MCF 10A (cell line): ENCODE results near the gene LINS1. TPM values are rescaled to one million over a fixed set of nuclear protein-coding genes. Genes with fewer than 3 reads are reported as not detected.

Source experiments
- BruUV-seq: library from RNA; stranded (reverse); fragments of 400-500 nt; replicated peaks from 2 replicates; lab custom pipeline; 2021; lab: Mats Ljungman, UMichigan
- CTCF ChIA-PET: fragments of 300-600 bp; sonication (Branson Sonifier 250); formaldehyde crosslinking; extraction: SDS; loops from one replicate; lab custom pipeline; 2021; ENCODE audit warnings: antibody characterized with exemption, inconsistent platforms; lab: Yijun Ruan, JAX
- POLR2A ChIA-PET: fragments of 300-600, 350-650 bp; sonication (Branson Sonifier 250); formaldehyde crosslinking; extraction: SDS; loops from one replicate; lab custom pipeline; 2020; ENCODE audit warnings: antibody characterized with exemption, inconsistent platforms; lab: Yijun Ruan, JAX
- DNase-seq: peaks from one replicate; pipeline ENCODE4 v3.0.0-alpha.2; 2018; ENCODE audit not compliant: unreplicated experiment
- H3K27ac Mint-ChIP-seq: one replicate; pipeline ENCODE4 v1.8.0; 2022; ENCODE audit warnings: mild to moderate bottlenecking, low read depth, mixed read lengths; ENCODE audit not compliant: unreplicated experiment
- H3K27me3 Mint-ChIP-seq: one replicate; pipeline ENCODE4 v1.8.0; 2022; ENCODE audit warnings: mixed read lengths; ENCODE audit not compliant: insufficient read depth, unreplicated experiment
- H3K36me3 Mint-ChIP-seq: one replicate; pipeline ENCODE4 v1.8.0; 2022; ENCODE audit warnings: mild to moderate bottlenecking, moderate library complexity, mixed read lengths; ENCODE audit not compliant: insufficient read depth, unreplicated experiment
- H3K4me1 Mint-ChIP-seq: one replicate; pipeline ENCODE4 v1.8.0; 2022; ENCODE audit warnings: mixed read lengths; ENCODE audit not compliant: insufficient read depth, unreplicated experiment
- H3K4me3 Mint-ChIP-seq: one replicate; pipeline ENCODE4 v1.8.0; 2022; ENCODE audit warnings: mild to moderate bottlenecking, moderate library complexity, mixed read lengths; ENCODE audit not compliant: unreplicated experiment
- H3K9me3 Mint-ChIP-seq: one replicate; pipeline ENCODE4 v1.8.0; 2022; ENCODE audit warnings: mixed read lengths; ENCODE audit not compliant: unreplicated experiment
- intact Hi-C: fragments of 100-400 bp; cut with micrococcal nuclease; formaldehyde crosslinking; loops from 2 replicates; pipeline ENCODE4 v1.14.1; 2022
- total RNA-seq: library from RNA; stranded (reverse); gene quantifications from 2 replicates; pipeline ENCODE4 v1.2.3, GENCODE V29; 2022
- TF ChIP-seq, protein P1 (sequence below): fragments of 200-600 bp; IDR thresholded peaks from one replicate; pipeline ENCODE4 v1.8.0; 2022; ENCODE audit warnings: antibody characterized with exemption, mild to moderate bottlenecking; ENCODE audit not compliant: unreplicated experiment

The LINS1 gene
- total RNA-seq, 1 experiment from 2014 or later: 15.1 TPM

DNA sequence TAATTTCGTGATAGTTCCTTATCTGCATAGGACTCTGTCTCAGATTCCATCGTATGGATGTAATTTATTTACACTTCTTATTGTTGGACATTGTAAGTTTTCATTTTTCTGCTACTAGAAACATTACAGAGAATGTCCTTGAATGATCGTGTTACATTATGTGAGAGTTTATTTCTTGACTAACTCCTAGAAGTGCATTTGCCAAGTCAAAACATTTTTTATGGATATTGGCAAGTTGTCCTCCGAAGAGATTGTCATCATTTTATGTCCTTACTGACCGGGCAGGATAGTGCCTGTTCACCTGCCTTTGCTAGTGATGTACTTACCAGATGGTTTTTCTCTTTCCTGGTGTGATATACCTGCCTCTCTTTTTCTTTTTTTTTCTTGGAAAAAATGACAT, 13.8 kb upstream of the LINS1 start:
- no peak overlapping the region for H3K4me3 Mint-ChIP-seq
- H3K27ac Mint-ChIP-seq: peak overlapping the region; percentile 63
- no TSS peak for BruUV-seq
- TF ChIP-seq, protein P1, sequence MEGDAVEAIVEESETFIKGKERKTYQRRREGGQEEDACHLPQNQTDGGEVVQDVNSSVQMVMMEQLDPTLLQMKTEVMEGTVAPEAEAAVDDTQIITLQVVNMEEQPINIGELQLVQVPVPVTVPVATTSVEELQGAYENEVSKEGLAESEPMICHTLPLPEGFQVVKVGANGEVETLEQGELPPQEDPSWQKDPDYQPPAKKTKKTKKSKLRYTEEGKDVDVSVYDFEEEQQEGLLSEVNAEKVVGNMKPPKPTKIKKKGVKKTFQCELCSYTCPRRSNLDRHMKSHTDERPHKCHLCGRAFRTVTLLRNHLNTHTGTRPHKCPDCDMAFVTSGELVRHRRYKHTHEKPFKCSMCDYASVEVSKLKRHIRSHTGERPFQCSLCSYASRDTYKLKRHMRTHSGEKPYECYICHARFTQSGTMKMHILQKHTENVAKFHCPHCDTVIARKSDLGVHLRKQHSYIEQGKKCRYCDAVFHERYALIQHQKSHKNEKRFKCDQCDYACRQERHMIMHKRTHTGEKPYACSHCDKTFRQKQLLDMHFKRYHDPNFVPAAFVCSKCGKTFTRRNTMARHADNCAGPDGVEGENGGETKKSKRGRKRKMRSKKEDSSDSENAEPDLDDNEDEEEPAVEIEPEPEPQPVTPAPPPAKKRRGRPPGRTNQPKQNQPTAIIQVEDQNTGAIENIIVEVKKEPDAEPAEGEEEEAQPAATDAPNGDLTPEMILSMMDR: no peak
- intact Hi-C loops: no loop called here
- H3K4me1 Mint-ChIP-seq: no peaks in the 10 kb centered on the region
- DNase-seq: no peak
- CTCF ChIA-PET: interaction anchor here (0.6 to 1.7 kb wide), 5 partner anchors 9 to 421 kb away, joined by 3 to 10 read pairs (median 5); no protein-coding TSS in a partner anchor
- H3K36me3 Mint-ChIP-seq: peaks cover 68% of the 10 kb centered on the region
- no peaks in the 10 kb centered on the region for H3K9me3 Mint-ChIP-seq
- H3K27me3 Mint-ChIP-seq: no peaks in the 10 kb centered on the region
- POLR2A ChIA-PET: interaction anchor here (0.5 kb wide), 1 partner anchor 1137 kb away, joined by 3 read pairs; no protein-coding TSS in a partner anchor

DNA sequence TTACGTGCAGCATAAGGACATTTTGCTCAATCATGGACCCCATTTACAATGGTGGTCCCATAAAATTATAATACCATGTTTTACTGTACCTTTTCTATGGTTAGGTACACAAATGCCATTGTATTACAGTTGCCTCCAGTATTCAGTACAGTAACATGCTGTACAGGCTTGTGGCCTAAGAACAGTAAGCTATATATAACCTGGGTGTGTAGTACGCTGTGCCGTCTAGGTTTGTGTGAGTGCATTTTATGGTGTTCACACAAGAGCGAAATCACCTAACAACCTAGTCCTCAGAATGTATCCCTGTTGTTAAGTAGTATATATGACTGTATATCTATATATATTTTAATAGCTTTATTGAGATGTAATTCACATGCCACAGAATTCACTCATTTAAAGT, 12.9 kb upstream of the LINS1 start:
- ChIA-PET CTCF (interaction anchor here (0.6 to 1.7 kb wide), 5 partner anchors 10 to 420 kb away, joined by 3 to 10 read pairs (median 5); no protein-coding TSS in a partner anchor), POLR2A (no interaction called here)
- intact Hi-C loops: no loop called here
- BruUV-seq: no TSS peak
- Mint-ChIP-seq H3K4me1 (no peaks in the 10 kb centered on the region), H3K27me3 (no peaks in the 10 kb centered on the region), H3K9me3 (no peaks in the 10 kb centered on the region), H3K4me3 (no peak overlapping the region), H3K36me3 (peaks cover 72% of the 10 kb centered on the region), H3K27ac (no peak overlapping the region)
- no peak for DNase-seq
- TF ChIP-seq, protein P1: no peak

DNA sequence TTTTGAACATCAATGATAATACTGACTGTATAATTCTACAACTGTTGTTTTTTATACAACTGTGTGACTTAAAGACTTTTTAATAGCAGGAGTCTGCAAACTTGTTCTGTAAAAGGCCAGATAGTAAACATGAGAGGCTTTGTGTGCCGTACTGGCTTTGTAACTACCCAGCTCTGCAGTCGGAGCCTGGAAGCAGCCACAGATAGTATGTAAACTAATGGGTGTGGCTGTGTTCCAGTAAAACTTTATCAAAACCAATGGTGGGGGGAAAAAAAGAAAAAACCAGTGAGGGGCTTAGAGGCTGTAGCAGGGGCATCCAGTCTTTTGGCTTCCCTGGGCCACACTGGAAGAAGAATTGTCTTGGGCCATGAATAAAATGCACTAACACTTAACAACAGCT, 12.4 kb upstream of the LINS1 start:
- no peak overlapping the region for H3K27ac Mint-ChIP-seq
- ChIA-PET CTCF (interaction anchor here (0.6 to 1.7 kb wide), 5 partner anchors 11 to 583 kb away, joined by 3 to 10 read pairs (median 5); no protein-coding TSS in a partner anchor), POLR2A (no interaction called here)
- no TSS peak for BruUV-seq
- peaks cover 74% of the 10 kb centered on the region for H3K36me3 Mint-ChIP-seq
- DNase-seq: no peak
- no peaks in the 10 kb centered on the region for H3K9me3 Mint-ChIP-seq
- intact Hi-C loops: no loop called here
- TF ChIP-seq, protein P1: no peak
- H3K4me1 Mint-ChIP-seq: no peaks in the 10 kb centered on the region
- no peaks in the 10 kb centered on the region for H3K27me3 Mint-ChIP-seq
- H3K4me3 Mint-ChIP-seq: no peak overlapping the region

DNA sequence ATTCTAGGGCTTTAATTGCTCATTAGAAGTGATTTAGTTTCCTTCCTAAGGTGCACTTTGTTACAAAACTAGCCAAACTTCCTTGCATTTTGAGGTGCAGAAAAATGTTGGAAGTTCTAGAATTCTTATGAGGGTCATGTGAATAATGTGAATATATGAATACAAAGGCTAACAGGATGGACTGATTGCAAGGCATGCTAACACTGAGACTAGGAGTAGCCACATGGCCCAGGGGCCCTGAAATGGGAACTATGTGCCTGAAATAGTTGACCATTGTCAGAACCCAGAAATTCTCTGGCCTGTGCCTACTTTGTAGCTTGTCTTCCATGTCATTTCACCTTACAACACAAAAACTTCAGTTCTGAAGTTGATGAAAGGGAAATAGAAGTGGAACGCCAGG, 11.2 kb upstream of the LINS1 start:
- H3K4me3 Mint-ChIP-seq: no peak overlapping the region
- BruUV-seq: no TSS peak
- no peak for DNase-seq
- ChIA-PET POLR2A (no interaction called here), CTCF (no interaction called here)
- H3K27me3 Mint-ChIP-seq: no peaks in the 10 kb centered on the region
- TF ChIP-seq, protein P1: no peak
- no peaks in the 10 kb centered on the region for H3K9me3 Mint-ChIP-seq
- no peaks in the 10 kb centered on the region for H3K4me1 Mint-ChIP-seq
- peaks cover 71% of the 10 kb centered on the region for H3K36me3 Mint-ChIP-seq
- intact Hi-C loops: no loop called here
- no peak overlapping the region for H3K27ac Mint-ChIP-seq
